ENCODE data around the gene NPBWR2.
"Not testable (repeated sequence)": the region's sequence is repeated elsewhere in the genome, so short reads cannot be mapped to it uniquely, and the experiment has no call there.

The NPBWR2 gene

DNA sequence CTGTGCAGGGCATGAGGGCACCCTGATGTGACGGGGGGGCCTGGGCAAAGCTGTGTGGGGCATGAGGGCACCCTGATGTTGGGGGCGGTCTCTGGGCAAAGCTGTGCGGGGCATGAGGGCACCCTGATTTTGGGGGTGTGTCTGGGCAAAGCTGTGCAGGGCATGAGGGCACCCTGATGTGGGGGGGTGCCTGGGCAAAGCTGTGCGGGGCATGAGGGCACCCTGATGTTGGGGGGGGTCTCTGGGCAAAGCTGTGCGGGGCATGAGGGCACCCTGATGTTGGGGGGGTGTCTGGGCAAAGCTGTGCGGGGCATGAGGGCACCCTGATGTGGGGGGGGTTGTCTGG is 10.0 kb upstream of the NPBWR2 start:
- H3K4me3 ChIP-seq (ENCODE audit: insufficient read depth, low read depth, low read length); H3K9me3 ChIP-seq (ENCODE audit: control insufficient read depth, low read length); H3K27ac ChIP-seq (ENCODE audit: insufficient read depth, low read depth, low read length, poor library complexity, severe bottlenecking); H3K27me3 ChIP-seq (ENCODE audit: control insufficient read depth, insufficient read depth, low read length, poor library complexity, severe bottlenecking); H3K36me3 ChIP-seq (ENCODE audit: control insufficient read depth, insufficient read depth, low read length); H3K4me1 ChIP-seq (ENCODE audit: control insufficient read depth, insufficient read depth, low read length): not testable (repeated sequence)
- WGBS, 2 experiments: 89 to 98% methylated on average over 3 of the region's 6 CpGs

GRCh38 chr20:64116541-64117431 is 9.4 kb upstream of the NPBWR2 start:
- WGBS, 2 experiments: 86 to 88% methylated on average over 16 to 17 of the region's 17 CpGs
- H3K27ac ChIP-seq (ENCODE audit: insufficient read depth, low read depth, low read length, poor library complexity, severe bottlenecking): no peak overlapping the region
- H3K9me3 ChIP-seq (ENCODE audit: control insufficient read depth, low read length): no peaks in the 10 kb centered on the region

GRCh38 chr20:64116016-64116415 is 8.7 kb upstream of the NPBWR2 start:
- no peaks in the 10 kb centered on the region for H3K4me1 ChIP-seq (ENCODE audit: control insufficient read depth, insufficient read depth, low read length)
- no peaks in the 10 kb centered on the region for H3K36me3 ChIP-seq (ENCODE audit: control insufficient read depth, insufficient read depth, low read length)
- 93 to 94% methylated on average over 21 of the region's 21 CpGs for WGBS, 2 experiments
- no peak overlapping the region for H3K4me3 ChIP-seq (ENCODE audit: insufficient read depth, low read depth, low read length)
- H3K9me3 ChIP-seq (ENCODE audit: control insufficient read depth, low read length): no peaks in the 10 kb centered on the region
- H3K27ac ChIP-seq (ENCODE audit: insufficient read depth, low read depth, low read length, poor library complexity, severe bottlenecking): no peak overlapping the region
- no peaks in the 10 kb centered on the region for H3K27me3 ChIP-seq (ENCODE audit: control insufficient read depth, insufficient read depth, low read length, poor library complexity, severe bottlenecking)

More at GRCh38 chr20:64116541-64117431, 9.4 kb upstream of the NPBWR2 start:
- Histone ChIP-seq H3K4me1 (ENCODE audit: control insufficient read depth, insufficient read depth, low read length) (no peaks in the 10 kb centered on the region), H3K4me3 (ENCODE audit: insufficient read depth, low read depth, low read length) (no peak overlapping the region), H3K27me3 (ENCODE audit: control insufficient read depth, insufficient read depth, low read length, poor library complexity, severe bottlenecking) (no peaks in the 10 kb centered on the region), H3K36me3 (ENCODE audit: control insufficient read depth, insufficient read depth, low read length) (no peaks in the 10 kb centered on the region)

DNA sequence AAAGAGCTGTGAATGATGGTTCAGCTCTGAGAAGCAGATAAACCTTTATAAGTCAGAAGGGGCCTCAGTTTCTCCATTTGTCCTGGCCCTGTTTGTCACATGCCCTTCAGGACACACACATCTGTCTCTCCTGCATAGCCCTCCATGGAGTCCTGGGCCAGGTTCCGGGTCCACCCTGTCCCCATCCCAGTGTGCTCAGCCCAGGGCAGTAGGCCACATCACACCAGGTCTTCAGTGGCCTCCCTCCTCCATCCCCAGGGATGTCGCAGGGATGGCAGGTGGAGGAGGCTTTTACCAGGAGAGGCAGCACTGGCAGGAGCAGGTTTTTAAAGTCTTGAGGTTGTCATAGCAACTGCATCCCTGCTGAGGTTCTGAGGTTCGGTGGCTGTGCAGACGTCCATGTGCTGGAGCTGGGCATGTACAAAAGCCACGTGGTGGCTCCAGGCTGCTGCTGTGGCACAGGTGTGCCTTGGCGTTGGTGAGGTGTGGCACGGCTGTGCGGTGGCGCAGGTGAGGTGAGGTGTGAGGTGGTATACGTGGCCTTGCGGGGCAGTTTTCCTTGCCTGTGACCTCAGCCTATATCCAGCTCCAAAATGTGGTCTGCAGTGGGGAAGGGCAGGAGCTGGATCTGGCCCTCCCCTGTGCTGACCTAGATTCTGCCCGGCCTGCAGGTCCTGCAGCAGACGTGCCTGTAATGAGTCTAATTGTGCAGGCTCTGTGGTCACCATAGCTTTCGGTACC is 8.0 kb upstream of the NPBWR2 start:
- Histone ChIP-seq H3K36me3 (ENCODE audit: control insufficient read depth, insufficient read depth, low read length) (no peaks in the 10 kb centered on the region), H3K27me3 (ENCODE audit: control insufficient read depth, insufficient read depth, low read length, poor library complexity, severe bottlenecking) (no peaks in the 10 kb centered on the region), H3K4me3 (ENCODE audit: insufficient read depth, low read depth, low read length) (no peak overlapping the region), H3K9me3 (ENCODE audit: control insufficient read depth, low read length) (no peaks in the 10 kb centered on the region), H3K27ac (ENCODE audit: insufficient read depth, low read depth, low read length, poor library complexity, severe bottlenecking) (no peak overlapping the region), H3K4me1 (ENCODE audit: control insufficient read depth, insufficient read depth, low read length) (no peaks in the 10 kb centered on the region)
- WGBS, 2 experiments: 83 to 85% methylated on average over 14 of the region's 14 CpGs

DNA sequence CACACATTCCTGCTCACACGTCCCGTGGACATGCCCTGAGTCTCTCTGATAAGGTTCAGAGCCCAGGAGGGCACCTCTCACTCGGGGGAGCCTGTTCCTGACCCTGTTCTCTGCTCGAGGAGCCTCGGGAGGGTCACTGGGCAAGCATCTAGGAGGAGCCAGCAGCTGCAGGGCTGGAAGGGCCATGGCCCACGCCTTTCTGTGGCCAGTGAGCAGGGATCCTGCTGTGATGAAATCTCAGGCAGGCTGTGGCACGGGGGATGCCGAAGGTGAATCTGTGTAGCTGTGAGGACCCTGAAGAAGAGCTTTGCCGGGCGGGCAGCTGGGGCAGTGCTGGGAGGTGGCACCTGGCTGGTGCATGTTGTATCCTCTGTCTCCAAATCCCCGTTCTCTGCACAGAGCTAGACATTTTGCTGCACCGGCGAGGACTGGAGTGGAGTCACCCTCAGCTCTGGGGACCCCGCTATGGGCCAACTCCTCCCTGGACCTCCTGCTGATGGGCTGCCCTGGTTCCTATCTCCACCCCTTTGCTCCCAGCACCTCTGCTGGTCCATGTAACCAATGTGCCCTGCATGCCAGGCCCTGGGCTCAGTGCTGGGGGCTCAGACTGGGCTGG is 7.1 kb upstream of the NPBWR2 start:
- H3K4me3 ChIP-seq (ENCODE audit: insufficient read depth, low read depth, low read length): no peak overlapping the region
- H3K36me3 ChIP-seq (ENCODE audit: control insufficient read depth, insufficient read depth, low read length): no peaks in the 10 kb centered on the region
- H3K4me1 ChIP-seq (ENCODE audit: control insufficient read depth, insufficient read depth, low read length): no peaks in the 10 kb centered on the region
- no peak overlapping the region for H3K27ac ChIP-seq (ENCODE audit: insufficient read depth, low read depth, low read length, poor library complexity, severe bottlenecking)
- H3K27me3 ChIP-seq (ENCODE audit: control insufficient read depth, insufficient read depth, low read length, poor library complexity, severe bottlenecking): no peaks in the 10 kb centered on the region
- 90 to 91% methylated on average over 14 of the region's 14 CpGs for WGBS, 2 experiments
- no peaks in the 10 kb centered on the region for H3K9me3 ChIP-seq (ENCODE audit: control insufficient read depth, low read length)

GRCh38 chr20:64113796-64114355 is 6.5 kb upstream of the NPBWR2 start:
- H3K36me3 ChIP-seq (ENCODE audit: control insufficient read depth, insufficient read depth, low read length): no peaks in the 10 kb centered on the region
- no peak overlapping the region for H3K27ac ChIP-seq (ENCODE audit: insufficient read depth, low read depth, low read length, poor library complexity, severe bottlenecking)
- H3K9me3 ChIP-seq (ENCODE audit: control insufficient read depth, low read length): no peaks in the 10 kb centered on the region
- 92 to 93% methylated on average over 13 of the region's 13 CpGs for WGBS, 2 experiments
- H3K4me1 ChIP-seq (ENCODE audit: control insufficient read depth, insufficient read depth, low read length): no peaks in the 10 kb centered on the region
- no peak overlapping the region for H3K4me3 ChIP-seq (ENCODE audit: insufficient read depth, low read depth, low read length)
- H3K27me3 ChIP-seq (ENCODE audit: control insufficient read depth, insufficient read depth, low read length, poor library complexity, severe bottlenecking): no peaks in the 10 kb centered on the region

- no peaks in the 10 kb centered on the region for H3K36me3 ChIP-seq (ENCODE audit: control insufficient read depth, insufficient read depth, low read length)
- no peaks in the 10 kb centered on the region for H3K9me3 ChIP-seq (ENCODE audit: control insufficient read depth, low read length)
- H3K4me1 ChIP-seq (ENCODE audit: control insufficient read depth, insufficient read depth, low read length): no peaks in the 10 kb centered on the region
- H3K27me3 ChIP-seq (ENCODE audit: control insufficient read depth, insufficient read depth, low read length, poor library complexity, severe bottlenecking): no peaks in the 10 kb centered on the region
- WGBS, 2 experiments: 85 to 89% methylated on average over 6 of the region's 6 CpGs
- H3K4me3 ChIP-seq (ENCODE audit: insufficient read depth, low read depth, low read length): no peak overlapping the region
- no peak overlapping the region for H3K27ac ChIP-seq (ENCODE audit: insufficient read depth, low read depth, low read length, poor library complexity, severe bottlenecking)
Measured at GRCh38 chr20:64113444-64113775, 6.0 kb upstream of the NPBWR2 start.

- Histone ChIP-seq H3K4me1 (ENCODE audit: control insufficient read depth, insufficient read depth, low read length) (no peaks in the 10 kb centered on the region), H3K27ac (ENCODE audit: insufficient read depth, low read depth, low read length, poor library complexity, severe bottlenecking) (no peak overlapping the region), H3K9me3 (ENCODE audit: control insufficient read depth, low read length) (no peaks in the 10 kb centered on the region), H3K36me3 (ENCODE audit: control insufficient read depth, insufficient read depth, low read length) (no peaks in the 10 kb centered on the region), H3K4me3 (ENCODE audit: insufficient read depth, low read depth, low read length) (no peak overlapping the region), H3K27me3 (ENCODE audit: control insufficient read depth, insufficient read depth, low read length, poor library complexity, severe bottlenecking) (no peaks in the 10 kb centered on the region)
- WGBS, 2 experiments: 94% methylated on average over 18 of the region's 18 CpGs
Measured at GRCh38 chr20:64112691-64113443, 5.5 kb upstream of the NPBWR2 start.

DNA sequence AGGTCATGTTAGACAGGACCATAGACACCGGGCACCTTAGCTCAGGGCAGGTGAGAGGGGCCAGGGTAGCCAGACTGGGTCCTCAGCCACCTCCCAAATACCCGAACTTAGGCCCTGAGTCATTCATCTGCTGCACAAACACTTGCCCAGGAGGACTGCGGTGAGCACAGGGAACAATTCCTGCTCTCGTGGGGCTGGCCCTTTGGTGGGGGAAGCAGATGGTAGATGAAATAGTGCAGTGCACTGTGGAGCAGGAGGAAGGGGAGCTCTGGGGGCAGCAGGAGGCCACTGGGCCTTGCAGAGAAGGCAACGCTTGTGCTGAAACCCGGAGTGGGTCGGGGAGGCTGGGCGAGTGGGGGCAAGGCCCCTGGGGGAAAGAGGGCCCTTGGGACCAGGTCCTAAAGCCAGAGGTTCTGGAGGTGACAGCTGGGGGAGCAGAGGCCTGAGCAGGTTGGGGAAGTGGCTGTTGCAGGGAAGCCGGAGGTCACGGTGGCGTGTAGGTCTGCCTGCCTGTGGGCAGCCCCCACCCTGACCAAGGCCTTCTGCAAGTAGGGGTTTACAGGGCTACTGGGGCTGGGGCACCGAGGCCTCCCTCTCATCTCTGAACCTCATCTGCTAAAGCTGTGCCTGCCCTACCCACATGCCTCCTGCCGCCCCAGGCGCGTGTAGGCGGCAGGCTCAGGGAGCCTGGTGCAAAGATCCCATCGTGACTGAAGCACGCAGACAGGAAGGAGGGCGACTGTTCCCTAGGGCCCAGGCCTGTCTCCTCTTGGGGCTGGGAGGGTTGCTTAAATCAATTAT is 4.7 kb upstream of the NPBWR2 start:
- Histone ChIP-seq H3K27ac (ENCODE audit: insufficient read depth, low read depth, low read length, poor library complexity, severe bottlenecking) (no peak overlapping the region), H3K27me3 (ENCODE audit: control insufficient read depth, insufficient read depth, low read length, poor library complexity, severe bottlenecking) (no peaks in the 10 kb centered on the region), H3K4me1 (ENCODE audit: control insufficient read depth, insufficient read depth, low read length) (no peaks in the 10 kb centered on the region), H3K4me3 (ENCODE audit: insufficient read depth, low read depth, low read length) (no peak overlapping the region), H3K36me3 (ENCODE audit: control insufficient read depth, insufficient read depth, low read length) (no peaks in the 10 kb centered on the region), H3K9me3 (ENCODE audit: control insufficient read depth, low read length) (no peaks in the 10 kb centered on the region)
- WGBS, 2 experiments: 91% methylated on average over 19 of the region's 19 CpGs
